PC-3 (cell line): Measurements from ENCODE around the gene PDP2. TPM values are rescaled to one million over a fixed set of nuclear protein-coding genes. Genes with fewer than 3 reads are reported as not detected.

Source experiments
- ATAC-seq: fragments of 200-7000 bp; cut with Tn5 transposase; 2 replicates; pipeline ENCODE4 v1.9.1; 2020; ENCODE audit warnings: mild to moderate bottlenecking, moderate library complexity
- BruUV-seq: library from RNA; stranded (reverse); fragments of 400-500 nt; replicated peaks from 2 replicates; lab custom pipeline; 2021; lab: Mats Ljungman, UMichigan
- CTCF ChIA-PET: fragments of 300-600 bp; sonication (Branson Sonifier 250); formaldehyde crosslinking; loops from one replicate; lab custom pipeline; 2022; ENCODE audit warnings: antibody characterized with exemption; lab: Charles Lee
- POLR2A ChIA-PET: fragments of 300-600 bp; sonication (Branson Sonifier 250); formaldehyde crosslinking; loops from one replicate; lab custom pipeline; 2022; ENCODE audit warnings: antibody characterized with exemption; ENCODE audit not compliant: unreplicated experiment; lab: Charles Lee
- DNase-seq: peaks from one replicate; pipeline ENCODE4 v3.0.0-alpha.2; 2015
- H2AFZ ChIP-seq: fragments of 300-600 bp; sonication (generic); 2 replicates; pipeline ENCODE4 v1.6.0; 2016; ENCODE audit warnings: antibody characterized with exemption, low read length
- H3F3A ChIP-seq: fragments of 300-600 bp; sonication (generic); one replicate; pipeline ENCODE4 v1.6.0; 2017; ENCODE audit warnings: antibody characterized with exemption, low read length, control low read depth, mild to moderate bottlenecking; ENCODE audit not compliant: unreplicated experiment
- H3K27ac ChIP-seq: fragments of 300-600 bp; sonication (generic); 2 replicates; pipeline ENCODE4 v1.5.1; 2016; ENCODE audit warnings: mild to moderate bottlenecking, low read length
- H3K27me3 ChIP-seq: fragments of 300-600 bp; sonication (generic); 2 replicates; pipeline ENCODE4 v1.6.1; 2016; ENCODE audit warnings: low read length, mixed read lengths
- H3K36me3 ChIP-seq: fragments of 300-600 bp; sonication (generic); 2 replicates; pipeline ENCODE4 v1.6.1; 2016; ENCODE audit warnings: low read depth, mixed run types, low read length, mixed read lengths
- H3K4me1 ChIP-seq: fragments of 300-600 bp; sonication (generic); 2 replicates; pipeline ENCODE4 v1.5.1; 2016; ENCODE audit warnings: low read length; ENCODE audit not compliant: insufficient read depth
- H3K4me2 ChIP-seq: fragments of 300-600 bp; sonication (generic); 2 replicates; pipeline ENCODE4 v1.6.0; 2016; ENCODE audit warnings: low read length
- H3K4me3 ChIP-seq: fragments of 300-600 bp; sonication (generic); 2 replicates; pipeline ENCODE4 v1.5.1; 2016; ENCODE audit warnings: mild to moderate bottlenecking, low read length, mixed read lengths
- H3K79me2 ChIP-seq: fragments of 300-600 bp; sonication (generic); 2 replicates; pipeline ENCODE4 v1.6.1; 2017; ENCODE audit warnings: low read length, mixed read lengths
- H3K9ac ChIP-seq: fragments of 300-600 bp; sonication (generic); 2 replicates; pipeline ENCODE4 v1.6.0; 2016; ENCODE audit warnings: mild to moderate bottlenecking, low read length
- H3K9me2 ChIP-seq: fragments of 300-600 bp; sonication (generic); replicated peaks from 2 replicates; pipeline ENCODE4 v1.6.1; 2016; ENCODE audit warnings: mixed run types, low read length, mixed read lengths
- H3K9me3 ChIP-seq: fragments of 300-600 bp; sonication (generic); 2 replicates; pipeline ENCODE4 v1.6.1; 2016; ENCODE audit warnings: low read length, mixed read lengths
- H4K20me1 ChIP-seq: fragments of 300-600 bp; sonication (generic); 2 replicates; pipeline ENCODE4 v1.6.1; 2016; ENCODE audit warnings: low read length, mixed read lengths
- EZH2 ChIP-seq: fragments of 300-600 bp; sonication (generic); IDR thresholded peaks from one replicate; pipeline ENCODE4 v1.6.1; 2017; ENCODE audit warnings: antibody characterized with exemption, mild to moderate bottlenecking, low read length; ENCODE audit not compliant: unreplicated experiment
- EZH2phosphoT487 ChIP-seq: fragments of 300-600 bp; sonication (generic); IDR thresholded peaks from 2 replicates; pipeline ENCODE4 v1.6.1; 2018; ENCODE audit warnings: mild to moderate bottlenecking, antibody characterized with exemption, low read length, borderline replicate concordance
- intact Hi-C: fragments of 100-400 bp; cut with micrococcal nuclease; formaldehyde crosslinking; loops from 2 replicates; pipeline ENCODE4 v1.9.0; 2023
- total RNA-seq: library from RNA; depleted of rRNA; stranded (reverse); fragments of >200 nt; gene quantifications from 2 replicates; pipeline ENCODE4 v1.2.3, GENCODE V29; 2014
- TF ChIP-seq, protein P1 (sequence below): fragments of 300-600 bp; sonication (generic); conservative IDR thresholded peaks from 2 replicates; pipeline ENCODE4 v1.5.1; 2017; ENCODE audit warnings: antibody characterized with exemption, low read depth, mild to moderate bottlenecking, low read length

The PDP2 gene
- total RNA-seq, 1 experiment from 2014 or later, result 2.8 TPM

GRCh38 chr16:66898933-66899309, 18.6 kb downstream of the PDP2 start:
- Histone ChIP-seq H3K9me3 (no peaks in the 10 kb centered on the region), H3K4me3 (no peak overlapping the region), H3K9me2 (no peaks in the 10 kb centered on the region), H3K4me2 (no peak overlapping the region), H3K9ac (no peak overlapping the region), H3K36me3 (no peaks in the 10 kb centered on the region), H3K27ac (no peak overlapping the region), H3K27me3 (no peaks in the 10 kb centered on the region), H3F3A (no peaks in the 10 kb centered on the region), H4K20me1 (no peaks in the 10 kb centered on the region), H3K4me1 (peaks cover 4% of the 10 kb centered on the region; the same call in 1 of the 2 replicates), H3K79me2 (no peaks in the 10 kb centered on the region), H2AFZ (no peak overlapping the region)
- TF ChIP-seq EZH2phosphoT487, result no peak
- no peak for TF ChIP-seq EZH2
- TF ChIP-seq, protein P1, sequence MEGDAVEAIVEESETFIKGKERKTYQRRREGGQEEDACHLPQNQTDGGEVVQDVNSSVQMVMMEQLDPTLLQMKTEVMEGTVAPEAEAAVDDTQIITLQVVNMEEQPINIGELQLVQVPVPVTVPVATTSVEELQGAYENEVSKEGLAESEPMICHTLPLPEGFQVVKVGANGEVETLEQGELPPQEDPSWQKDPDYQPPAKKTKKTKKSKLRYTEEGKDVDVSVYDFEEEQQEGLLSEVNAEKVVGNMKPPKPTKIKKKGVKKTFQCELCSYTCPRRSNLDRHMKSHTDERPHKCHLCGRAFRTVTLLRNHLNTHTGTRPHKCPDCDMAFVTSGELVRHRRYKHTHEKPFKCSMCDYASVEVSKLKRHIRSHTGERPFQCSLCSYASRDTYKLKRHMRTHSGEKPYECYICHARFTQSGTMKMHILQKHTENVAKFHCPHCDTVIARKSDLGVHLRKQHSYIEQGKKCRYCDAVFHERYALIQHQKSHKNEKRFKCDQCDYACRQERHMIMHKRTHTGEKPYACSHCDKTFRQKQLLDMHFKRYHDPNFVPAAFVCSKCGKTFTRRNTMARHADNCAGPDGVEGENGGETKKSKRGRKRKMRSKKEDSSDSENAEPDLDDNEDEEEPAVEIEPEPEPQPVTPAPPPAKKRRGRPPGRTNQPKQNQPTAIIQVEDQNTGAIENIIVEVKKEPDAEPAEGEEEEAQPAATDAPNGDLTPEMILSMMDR, result no peak
- intact Hi-C loops, result no loop called here
- ChIA-PET CTCF (no interaction called here), POLR2A (no interaction called here)
- no TSS peak for BruUV-seq
- DNase-seq (no peak), ATAC-seq (no peak)

DNA sequence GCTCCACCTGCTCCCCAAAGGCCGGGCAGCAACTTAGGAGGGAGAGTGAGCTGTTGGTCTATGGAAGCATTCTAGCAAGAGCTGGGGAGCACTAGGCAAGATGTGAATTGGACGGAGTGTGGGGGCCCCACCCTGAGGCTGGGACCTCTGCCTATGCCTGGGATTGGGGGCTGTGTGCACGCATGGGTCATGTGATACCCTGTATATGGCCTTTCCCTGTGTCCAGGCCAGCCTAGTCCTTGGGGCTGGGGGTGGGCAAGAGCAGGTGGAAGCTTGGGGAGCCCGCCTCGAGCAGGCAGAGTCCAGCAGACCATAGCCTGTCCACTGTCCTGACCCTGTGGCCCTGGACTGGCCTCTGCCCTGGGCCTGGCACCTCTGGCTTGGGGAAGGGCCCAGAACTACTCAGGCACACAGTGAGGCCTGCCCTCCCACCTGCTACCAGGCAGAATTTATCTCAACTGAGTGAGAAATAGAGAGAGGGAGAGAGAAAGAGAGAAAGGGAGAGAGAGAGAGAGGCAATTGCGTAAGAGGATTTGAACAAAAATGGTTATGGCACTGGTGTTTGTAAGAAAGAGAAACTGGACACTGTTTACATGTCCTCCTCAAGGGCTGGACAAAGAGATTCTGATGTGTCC, 19.1 kb downstream of the PDP2 start:
- H3K9me2 ChIP-seq, result no peaks in the 10 kb centered on the region
- H3F3A ChIP-seq, result no peaks in the 10 kb centered on the region
- intact Hi-C loops, result no loop called here
- ATAC-seq (no peak), DNase-seq (no peak)
- peaks cover 4% of the 10 kb centered on the region; the same call in 1 of the 2 replicates for H3K4me1 ChIP-seq
- no peaks in the 10 kb centered on the region for H3K27me3 ChIP-seq
- H3K79me2 ChIP-seq, result no peaks in the 10 kb centered on the region
- CTCF ChIA-PET, result no interaction called here
- no TSS peak for BruUV-seq
- no peak overlapping the region for H3K9ac ChIP-seq
- H3K9me3 ChIP-seq, result no peaks in the 10 kb centered on the region
- POLR2A ChIA-PET, result no interaction called here
- H4K20me1 ChIP-seq, result no peaks in the 10 kb centered on the region
- H3K27ac ChIP-seq, result no peak overlapping the region
- no peak overlapping the region for H3K4me2 ChIP-seq
- TF ChIP-seq, protein P1, result no peak
- TF ChIP-seq EZH2 (no peak), EZH2phosphoT487 (no peak)
- H3K36me3 ChIP-seq, result no peaks in the 10 kb centered on the region
- H3K4me3 ChIP-seq, result no peak overlapping the region
- no peak overlapping the region for H2AFZ ChIP-seq

DNA sequence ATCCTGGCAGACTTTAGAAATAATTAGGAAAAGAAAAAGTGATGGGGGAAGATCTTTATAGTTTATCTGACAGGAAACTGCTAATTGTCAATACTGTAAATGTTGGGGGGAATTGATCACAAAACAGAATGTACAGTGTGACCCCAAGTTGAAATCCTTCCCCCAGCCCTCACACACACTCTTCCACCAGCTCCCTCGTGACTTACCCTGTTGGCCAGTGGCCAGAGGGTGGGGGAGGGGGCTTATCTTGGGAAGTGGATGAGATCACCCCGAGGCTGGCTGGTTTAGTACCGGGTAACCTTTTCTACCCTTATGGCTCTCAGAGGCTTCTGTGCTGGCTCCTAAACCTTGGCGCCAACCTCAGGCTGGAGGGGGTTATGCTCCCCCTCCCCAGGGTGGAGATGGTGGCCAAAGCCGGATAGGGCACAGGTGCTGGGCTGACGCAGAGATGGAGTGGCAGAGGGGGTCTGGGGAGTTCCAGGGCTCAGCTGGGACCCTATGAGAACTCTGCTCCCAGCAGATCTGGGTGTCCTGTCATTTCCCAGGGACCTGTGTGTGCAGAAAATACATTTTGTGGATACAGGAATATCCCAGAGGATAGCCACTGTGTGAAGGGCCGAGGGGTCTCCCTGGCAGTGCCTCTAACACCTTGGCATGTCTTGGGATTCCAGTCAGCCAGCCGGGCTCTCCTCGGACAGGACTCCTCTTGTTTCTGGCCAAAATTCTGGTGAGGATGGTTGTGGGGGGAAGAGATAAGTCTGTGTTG, 19.8 kb downstream of the PDP2 start:
- no peak overlapping the region for H3K4me2 ChIP-seq
- no peak overlapping the region for H2AFZ ChIP-seq
- H3K36me3 ChIP-seq, result no peaks in the 10 kb centered on the region
- ChIA-PET POLR2A (no interaction called here), CTCF (no interaction called here)
- H3K4me1 ChIP-seq, result peaks cover 4% of the 10 kb centered on the region; the same call in 1 of the 2 replicates
- 0 out of 2 replicates have a peak, but pooled peaks have one; percentile 13 for ATAC-seq
- H3K27me3 ChIP-seq, result no peaks in the 10 kb centered on the region
- no peak for TF ChIP-seq EZH2phosphoT487
- TF ChIP-seq, protein P1, result no peak
- no peak for TF ChIP-seq EZH2
- H3K4me3 ChIP-seq, result no peak overlapping the region
- no peaks in the 10 kb centered on the region for H4K20me1 ChIP-seq
- DNase-seq, result peak; percentile 21
- intact Hi-C loops, result no loop called here
- no peaks in the 10 kb centered on the region for H3K79me2 ChIP-seq
- H3K9me3 ChIP-seq, result no peaks in the 10 kb centered on the region
- no peak overlapping the region for H3K27ac ChIP-seq
- no peaks in the 10 kb centered on the region for H3K9me2 ChIP-seq
- H3F3A ChIP-seq, result no peaks in the 10 kb centered on the region
- no TSS peak for BruUV-seq
- H3K9ac ChIP-seq, result no peak overlapping the region
